GM19455 (cell line): ENCODE data around the gene NXN.
"Not testable (repeated sequence)": the region's sequence is repeated elsewhere in the genome, so short reads cannot be mapped to it uniquely, and the experiment has no call there.

ENCODE experiments used
- ATAC-seq: cut with Tn5 transposase; IDR thresholded peaks from one replicate; pipeline ENCODE4 v1.9.1; 2021; ENCODE audit not compliant: unreplicated experiment

Gene NXN

GRCh38 chr17:980406-981291 is 1.1 kb upstream of the NXN start:
- no peak for ATAC-seq

- ATAC-seq = no peak
Observed at GRCh38 chr17:979212-979538, 401 bp downstream of the NXN start.

- no peak for ATAC-seq
Observed at GRCh38 chr17:978103-979093, 1.2 kb downstream of the NXN start.

DNA sequence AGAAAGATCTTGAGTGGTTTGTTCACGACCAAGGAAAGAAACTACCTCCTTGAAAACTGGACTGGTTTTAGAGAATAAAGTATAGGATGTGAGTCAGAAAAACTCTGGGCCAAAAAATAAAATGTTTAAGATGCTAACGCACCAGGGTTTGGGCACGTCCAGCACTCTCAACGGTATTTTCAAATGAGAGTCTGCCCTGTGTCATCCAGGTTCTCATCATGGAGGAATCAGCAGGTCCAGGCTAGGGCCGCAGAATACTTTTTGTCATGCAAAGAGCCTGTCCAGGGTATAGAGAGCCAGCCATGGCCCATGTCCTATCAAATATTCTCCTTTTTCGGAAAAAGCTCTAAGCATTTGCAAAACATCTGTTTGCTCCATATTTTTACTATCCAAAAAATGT is 2.4 kb downstream of the NXN start:
- no peak for ATAC-seq

DNA sequence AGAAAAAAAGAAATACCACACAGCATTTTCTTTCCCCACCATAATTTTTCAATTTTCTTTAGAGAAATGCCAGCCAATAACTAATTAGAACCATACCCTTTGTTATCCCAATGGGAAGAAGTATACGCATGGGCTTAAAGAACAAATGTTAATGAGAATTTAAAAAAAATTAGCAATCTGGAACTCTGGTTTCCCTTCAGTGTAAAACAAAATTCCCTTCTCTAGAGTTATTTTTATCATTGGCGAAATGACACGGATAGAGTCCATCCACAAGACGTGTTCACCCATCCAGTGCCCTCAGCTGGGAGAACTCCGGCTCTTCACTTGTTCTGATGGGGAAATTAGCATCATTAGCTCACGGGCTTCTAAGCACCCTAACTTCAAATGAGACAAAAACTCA is 3.3 kb downstream of the NXN start:
- ATAC-seq = no peak

- no peak for ATAC-seq
Observed at GRCh38 chr17:975371-975915, 4.1 kb downstream of the NXN start.

GRCh38 chr17:974778-975177 is 4.8 kb downstream of the NXN start:
- not testable (repeated sequence) for ATAC-seq

DNA sequence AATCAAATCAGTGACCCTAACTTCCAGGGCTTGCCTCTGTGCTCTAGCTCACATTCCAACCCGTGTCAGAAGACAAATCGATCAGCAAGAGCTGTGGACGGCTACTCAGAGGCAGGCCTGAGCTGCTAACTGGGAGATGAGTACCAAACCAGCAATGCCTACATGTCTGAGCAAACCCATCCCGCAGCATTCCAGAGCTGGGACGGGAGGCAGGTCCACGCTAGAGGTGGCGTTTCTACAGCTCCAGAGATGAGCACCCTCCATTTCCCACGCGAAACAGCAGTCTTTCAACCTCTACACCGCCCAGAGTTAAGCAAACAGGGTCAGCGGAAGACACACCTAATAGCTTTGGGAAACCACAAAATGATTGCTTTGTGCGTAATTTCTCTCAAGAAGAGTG is 6.5 kb downstream of the NXN start:
- ATAC-seq = no peak

DNA sequence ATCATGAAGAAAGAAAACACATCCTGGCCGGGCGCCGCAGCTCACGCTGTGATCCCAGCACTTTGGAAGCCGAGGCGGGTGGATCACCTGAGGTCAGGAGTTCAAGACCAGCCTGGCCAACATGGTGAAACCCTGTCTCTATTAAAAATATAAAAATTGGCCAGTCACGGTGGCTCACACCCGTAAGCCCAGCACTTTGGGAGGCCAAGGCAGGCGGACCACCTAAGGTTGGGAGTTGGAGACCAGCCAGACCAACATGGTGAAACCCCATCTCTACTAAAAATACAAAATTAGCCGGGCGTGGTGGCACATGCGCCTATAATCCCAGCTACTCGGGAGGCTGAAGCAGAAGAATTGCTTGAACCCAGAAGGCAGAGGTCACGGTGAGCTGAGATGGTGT is 7.7 kb downstream of the NXN start:
- ATAC-seq = not testable (repeated sequence)

GRCh38 chr17:970364-970763 is 9.2 kb downstream of the NXN start:
- no peak for ATAC-seq

GRCh38 chr17:969811-970355 is 9.7 kb downstream of the NXN start:
- no peak for ATAC-seq

GRCh38 chr17:968812-969730 is 10.5 kb downstream of the NXN start:
- ATAC-seq = no peak

- no peak for ATAC-seq
Observed at GRCh38 chr17:967122-967521, 12.5 kb downstream of the NXN start.

- no peak for ATAC-seq
Observed at GRCh38 chr17:965311-965989, 14.1 kb downstream of the NXN start.

DNA sequence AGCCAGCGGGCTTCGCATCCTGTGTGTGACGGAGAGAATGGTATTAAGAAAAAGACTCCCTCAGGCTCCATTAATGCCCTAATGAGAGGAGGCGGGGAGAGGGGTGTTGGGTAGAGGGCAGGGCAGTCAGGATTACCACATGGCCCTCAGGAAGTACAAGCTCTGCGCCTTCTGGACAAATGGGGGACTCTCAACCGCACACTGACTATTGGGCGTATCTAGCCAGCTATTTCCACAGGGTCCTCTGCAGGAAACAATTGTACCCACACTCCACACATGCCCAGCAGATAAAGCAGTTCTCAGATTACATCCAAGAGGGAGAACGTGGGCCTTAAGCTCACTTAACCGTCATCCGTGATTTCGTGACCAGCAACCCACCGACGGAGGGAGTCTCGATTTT is 14.7 kb downstream of the NXN start:
- no peak for ATAC-seq

- no peak for ATAC-seq
Observed at GRCh38 chr17:962670-963069, 16.9 kb downstream of the NXN start.

- ATAC-seq = no peak
Observed at GRCh38 chr17:962166-962565, 17.4 kb downstream of the NXN start.

DNA sequence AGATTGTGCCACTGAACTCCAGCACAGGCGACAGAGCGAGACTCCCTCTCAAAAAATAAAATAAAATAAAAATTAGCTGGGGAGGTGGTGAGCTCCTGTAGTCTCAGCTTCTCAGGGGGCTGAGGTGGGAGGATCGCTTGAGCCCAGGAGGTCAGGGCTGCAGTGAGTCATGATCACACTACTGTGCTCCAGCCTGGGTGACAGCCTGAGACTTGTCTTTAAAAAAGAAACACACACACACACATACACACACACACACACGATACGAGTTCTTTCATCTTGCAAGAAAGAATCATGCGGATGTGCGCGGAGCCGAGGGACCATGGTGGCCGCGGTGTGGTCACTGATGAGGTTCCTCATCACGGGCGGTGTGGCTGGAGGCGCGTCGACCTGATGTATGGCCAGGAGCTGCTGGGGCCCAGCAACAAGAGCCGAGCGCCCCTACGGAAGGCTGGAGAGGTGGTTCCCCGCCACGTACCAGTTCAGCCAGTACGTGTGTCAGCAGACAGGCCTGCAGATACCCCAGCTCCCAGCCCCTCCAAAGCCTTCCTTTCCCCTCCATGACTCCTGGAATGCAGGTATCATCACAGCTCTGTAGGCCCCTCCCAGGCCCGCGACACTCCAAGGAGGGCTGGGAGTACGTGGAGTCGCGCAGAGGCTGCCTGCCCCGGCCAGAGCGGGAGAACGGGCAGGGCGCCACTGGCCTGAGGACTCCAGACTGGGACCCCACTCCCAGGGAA is 20.7 kb downstream of the NXN start:
- no peak for ATAC-seq

- ATAC-seq = no peak
Observed at GRCh38 chr17:957856-958421, 21.6 kb downstream of the NXN start.
